NB4 (cell line): ENCODE measurements around the gene SAMD13.

Source experiments
- DNase-seq: peaks from one replicate; pipeline ENCODE4 v3.0.0; 2010; ENCODE audit warnings: low read depth
- H3K4me3 ChIP-seq: one replicate; pipeline ENCODE4 v1.5.1; 2011; ENCODE audit warnings: mild to moderate bottlenecking, low read depth, low read length, moderate library complexity
- CTCF ChIP-seq: IDR thresholded peaks from one replicate; pipeline ENCODE4 v1.5.1; 2012; ENCODE audit warnings: low read depth, low read length
- MAX ChIP-seq: IDR thresholded peaks from 2 replicates; pipeline ENCODE4 v1.6.1; 2011; ENCODE audit warnings: low read depth, low read length
- MYC ChIP-seq: IDR thresholded peaks from 2 replicates; pipeline ENCODE4 v1.6.1; 2011; ENCODE audit warnings: low read depth, low read length
- POLR2A ChIP-seq: IDR thresholded peaks from 2 replicates; pipeline ENCODE4 v1.6.1; 2011; ENCODE audit warnings: mild to moderate bottlenecking; ENCODE audit not compliant: insufficient read length; ENCODE audit errors: extremely low read depth

The SAMD13 gene

GRCh38 chr1:84298684-84299535 lies 2.6 kb upstream of the SAMD13 start:
- no peak for TF ChIP-seq MYC
- peak; percentile 52 for DNase-seq
- H3K4me3 ChIP-seq, result peak overlapping the region; percentile 83

- peak overlapping the region; percentile 83 for H3K4me3 ChIP-seq
- TF ChIP-seq CTCF (no peak), MYC (no peak), POLR2A (no peak), MAX (no peak)
- DNase-seq, result no peak
These were observed 1.9 kb upstream of the SAMD13 start for GRCh38 chr1:84299536-84300170.

- no peak for TF ChIP-seq MAX
- no peak for TF ChIP-seq MYC
- TF ChIP-seq CTCF, result no peak
- no peak for TF ChIP-seq POLR2A
- no peak for DNase-seq
- no peak overlapping the region for H3K4me3 ChIP-seq
These were observed 1.0 kb upstream of the SAMD13 start for GRCh38 chr1:84300501-84300900.

- no peak for DNase-seq
- TF ChIP-seq POLR2A (no peak), MAX (no peak), MYC (no peak), CTCF (no peak)
- H3K4me3 ChIP-seq, result peak overlapping the region; percentile 10
These were observed 377 bp downstream of the SAMD13 start for GRCh38 chr1:84301785-84302385.

GRCh38 chr1:84303314-84303830 lies 1.9 kb downstream of the SAMD13 start:
- no peak for DNase-seq
- TF ChIP-seq MAX (no peak), POLR2A (no peak), CTCF (no peak), MYC (no peak)
- peak overlapping the region; percentile 50 for H3K4me3 ChIP-seq

GRCh38 chr1:84307398-84307797 lies 5.9 kb downstream of the SAMD13 start:
- no peak for DNase-seq
- no peak for TF ChIP-seq MYC
- TF ChIP-seq POLR2A, result no peak
- TF ChIP-seq MAX, result no peak
- TF ChIP-seq CTCF, result no peak
- H3K4me3 ChIP-seq, result no peak overlapping the region
